Adrenal gland (tissue), 12 donors: Measurements from ENCODE around the gene HBG1. TPM values are rescaled to one million over a fixed set of nuclear protein-coding genes. Genes with fewer than 3 reads are reported as not detected.

Experiments
- DNase-seq, 7 donors: peaks; one replicate each; pipeline ENCODE4 v3.0.0-alpha.2; 2019 to 2020
- H3K27ac ChIP-seq, 5 donors: fragments of 200-600 bp; sonication (generic) in 4 of 5; 1 replicate in 3 of 5; 2 replicates in 2 of 5; pipeline versions ENCODE4 v1.5.1 to v1.8.0; 2016 to 2020; ENCODE audit warnings: mild to moderate bottlenecking in 1 of 5
- H3K27me3 ChIP-seq: fragments of 200-600 bp; 2 replicates; pipeline ENCODE4 v1.8.0; 2021
- H3K36me3 ChIP-seq, 2 donors: fragments of 200-600 bp; replicated peaks in 1 of 2; 1 replicate in 1 of 2; 2 replicates in 1 of 2; pipeline versions ENCODE4 v1.5.1 to v1.8.0; 2018 to 2022
- H3K4me1 ChIP-seq, 2 donors: fragments of 200-600 bp; replicated peaks in 1 of 2; 1 replicate in 1 of 2; 2 replicates in 1 of 2; pipeline versions ENCODE4 v1.5.1 to v1.8.0; 2018 to 2021
- H3K4me3 ChIP-seq, 4 donors: fragments of 200-600 bp; sonication (generic) in 3 of 4; one replicate each; pipeline ENCODE4 v1.5.1; 2016 to 2018
- H3K9me3 ChIP-seq, 3 donors: fragments of 200-600 bp; sonication (generic) in 1 of 3; replicated peaks in 1 of 3; 1 replicate in 2 of 3; 2 replicates in 1 of 3; pipeline versions ENCODE4 v1.5.1 to v1.8.0; 2016 to 2021
- POLR2A ChIP-seq, 2 donors: fragments of 450-650 bp; IDR thresholded peaks; one replicate each; pipeline ENCODE4 v1.6.1; 2017; ENCODE audit warnings: antibody characterized with exemption in 2 of 2, mild to moderate bottlenecking in 2 of 2, moderate library complexity in 1 of 2
- WGBS, 4 donors: extraction: QIAGEN DNeasy Blood & Tissue Kit in 2 of 4; methylation state at CpG; one replicate each; pipeline versions ENCODE4 v1.1.5 to v1.1.7; 2013 to 2017; 5-methylcytosine and 5-hydroxymethylcytosine counted together
- intact Hi-C, 2 donors: fragments of 100-400 bp; cut with DNase I; formaldehyde crosslinking; loops; one replicate each; pipeline versions ENCODE4 v1.14.1 to v1.15.0; 2022 to 2023
- polyA plus RNA-seq, 3 donors: library from polyadenylated mRNA; stranded (reverse); fragments of 200-250 nt in 2 of 3; fragments of 350-450 nt in 1 of 3; fragmentation: Illumina TruSeq in 1 of 3; extraction: RNeasy Lipid Tissue Mini Kit (QIAGEN cat#74804) in 1 of 3; gene quantifications; one replicate each; pipeline ENCODE4 v1.2.3, GENCODE V29; 2013 to 2014
- total RNA-seq, 9 donors: library from RNA; depleted of rRNA in 4 of 9; stranded (reverse); fragments of >200 nt in 4 of 9; fragments of 120-200 nt in 1 of 9; fragmentation: NEBNext Ultra II Directional in 1 of 9; extraction: Animal tissue kit (Norgen Biotek cat#: 25700) in 1 of 9; gene quantifications; one replicate each; pipeline versions ENCODE4 v1.1.0 to v1.2.4, GENCODE V29; 2013 to 2023
- TF ChIP-seq, protein P1 (sequence below), 6 experiments: fragments of 450-650 bp in 4 of 6; fragments of 200-600 bp in 2 of 6; sonication (generic) in 1 of 6; IDR thresholded peaks; 1 replicate in 5 of 6; 2 replicates in 1 of 6; pipeline versions ENCODE4 v1.5.1 to v1.8.0; 2016 to 2021; ENCODE audit warnings: antibody characterized with exemption in 6 of 6, mild to moderate bottlenecking in 2 of 6, moderate library complexity in 1 of 6
- donor health status: healthy with polysubstance abuse.
- donor health status: Bipolar disorder and iron deficiency.
- donor health status: DM: yes; HTN: yes; CAD: no.
- donor health status: DM: no; HTN: no; CAD: no.
- donor health status: DM: no; HTN: no; CAD: no.
- donor health status: DM: yes; HTN: yes; CAD: no.

Gene HBG1
- total and polyA plus RNA-seq, 12 donors = 3.6 to 22.7 (median 3.8) TPM; not detected in 9

DNA sequence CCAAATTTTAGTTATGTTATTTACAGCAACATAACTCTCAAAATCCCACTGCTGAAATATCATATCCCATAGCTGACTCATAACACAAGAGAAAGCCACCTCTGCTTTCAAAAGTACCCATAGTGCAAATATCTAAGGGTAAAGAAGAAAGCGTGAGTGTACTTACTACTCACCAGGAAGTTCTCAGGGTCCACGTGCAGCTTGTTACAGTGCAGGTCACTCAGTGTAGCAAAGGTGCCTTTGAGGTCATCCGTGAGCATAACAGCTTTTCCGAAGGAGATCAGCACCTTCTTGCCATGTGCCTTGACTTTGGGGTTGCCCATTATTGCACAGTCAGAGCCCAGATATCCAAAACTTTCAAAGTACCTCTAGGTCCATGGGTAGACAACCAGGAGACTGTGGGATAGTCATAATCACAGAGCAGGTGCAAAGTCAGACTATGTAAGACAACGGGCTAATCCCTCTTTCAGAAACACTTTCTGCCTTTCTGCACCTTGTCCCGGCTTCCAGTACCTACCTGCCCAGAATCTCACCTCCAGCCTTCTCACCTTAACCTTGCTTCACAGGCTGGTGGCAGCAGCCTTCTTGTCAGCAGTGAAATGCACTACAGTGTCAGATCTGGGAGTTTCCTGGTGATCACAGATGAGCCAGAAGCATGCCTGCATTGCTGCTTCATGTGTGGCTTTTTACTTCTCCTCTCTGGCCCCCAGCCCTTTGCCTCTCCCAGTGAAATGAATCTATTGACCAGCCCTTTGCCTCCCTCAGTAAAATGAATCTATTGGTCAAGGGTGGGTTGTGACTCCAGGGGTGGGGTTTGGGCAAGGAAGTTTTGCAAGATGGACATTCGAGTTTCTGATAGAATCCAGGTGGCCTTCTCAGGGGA, 6.5 kb downstream of the HBG1 start:
- intact Hi-C loops = no loop called here
- Histone ChIP-seq H3K27me3 (no peaks in the 10 kb centered on the region), H3K36me3 (no peaks in the 10 kb centered on the region), H3K4me1 (no peaks in the 10 kb centered on the region), H3K9me3 (no peaks in the 10 kb centered on the region), H3K4me3 (no peak overlapping the region), H3K27ac (no peak overlapping the region)
- DNase-seq = no peak
- 59 to 74% (median 66%) methylated on average over 7 of the region's 7 CpGs for WGBS, 4 donors
- TF ChIP-seq, protein P1, sequence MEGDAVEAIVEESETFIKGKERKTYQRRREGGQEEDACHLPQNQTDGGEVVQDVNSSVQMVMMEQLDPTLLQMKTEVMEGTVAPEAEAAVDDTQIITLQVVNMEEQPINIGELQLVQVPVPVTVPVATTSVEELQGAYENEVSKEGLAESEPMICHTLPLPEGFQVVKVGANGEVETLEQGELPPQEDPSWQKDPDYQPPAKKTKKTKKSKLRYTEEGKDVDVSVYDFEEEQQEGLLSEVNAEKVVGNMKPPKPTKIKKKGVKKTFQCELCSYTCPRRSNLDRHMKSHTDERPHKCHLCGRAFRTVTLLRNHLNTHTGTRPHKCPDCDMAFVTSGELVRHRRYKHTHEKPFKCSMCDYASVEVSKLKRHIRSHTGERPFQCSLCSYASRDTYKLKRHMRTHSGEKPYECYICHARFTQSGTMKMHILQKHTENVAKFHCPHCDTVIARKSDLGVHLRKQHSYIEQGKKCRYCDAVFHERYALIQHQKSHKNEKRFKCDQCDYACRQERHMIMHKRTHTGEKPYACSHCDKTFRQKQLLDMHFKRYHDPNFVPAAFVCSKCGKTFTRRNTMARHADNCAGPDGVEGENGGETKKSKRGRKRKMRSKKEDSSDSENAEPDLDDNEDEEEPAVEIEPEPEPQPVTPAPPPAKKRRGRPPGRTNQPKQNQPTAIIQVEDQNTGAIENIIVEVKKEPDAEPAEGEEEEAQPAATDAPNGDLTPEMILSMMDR (IDR thresholded peaks at IDR 0.05) = no peak
- no peak for TF ChIP-seq POLR2A (IDR thresholded peaks at IDR 0.05)

- Histone ChIP-seq H3K4me3 (no peak overlapping the region), H3K9me3 (no peaks in the 10 kb centered on the region), H3K4me1 (no peaks in the 10 kb centered on the region), H3K27me3 (no peaks in the 10 kb centered on the region), H3K36me3 (no peaks in the 10 kb centered on the region), H3K27ac (no peak overlapping the region)
- no peak for DNase-seq
- 56 to 80% (median 60%) methylated on average over 2 of the region's 2 CpGs for WGBS, 4 donors
- no peak for TF ChIP-seq POLR2A (IDR thresholded peaks at IDR 0.05)
- TF ChIP-seq, protein P1 (IDR thresholded peaks at IDR 0.05) = no peak
- intact Hi-C loops = no loop called here
Observed at GRCh38 chr11:5242208-5242607, 7.4 kb downstream of the HBG1 start.

DNA sequence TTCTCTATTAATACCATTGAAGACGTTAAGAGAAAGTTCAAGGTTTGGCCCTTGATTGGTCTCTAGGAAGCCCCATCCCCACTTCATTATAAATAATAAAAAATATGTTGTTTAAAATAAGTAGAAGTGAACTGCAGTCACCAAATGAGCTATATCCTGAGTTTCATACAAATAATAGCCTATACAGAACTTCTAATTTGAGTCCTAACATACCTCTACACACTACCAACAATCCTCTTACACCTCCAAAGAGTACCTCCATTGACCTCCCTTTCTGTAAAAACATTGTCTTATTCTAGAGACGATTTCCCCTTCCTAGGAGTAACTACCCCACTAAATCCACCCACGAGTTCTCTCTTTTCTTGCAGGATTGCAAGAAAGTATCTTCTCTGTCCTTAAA, 8.2 kb downstream of the HBG1 start:
- 40 to 59% (median 46%) methylated on average over 3 of the region's 3 CpGs for WGBS, 4 donors
- TF ChIP-seq POLR2A (IDR thresholded peaks at IDR 0.05) = no peak
- TF ChIP-seq, protein P1 (IDR thresholded peaks at IDR 0.05) = no peak

GRCh38 chr11:5240458-5240857, 9.2 kb downstream of the HBG1 start:
- Histone ChIP-seq H3K9me3 (no peaks in the 10 kb centered on the region), H3K4me3 (no peak overlapping the region), H3K27ac (no peak overlapping the region), H3K27me3 (no peaks in the 10 kb centered on the region), H3K36me3 (no peaks in the 10 kb centered on the region), H3K4me1 (no peaks in the 10 kb centered on the region)
- intact Hi-C loops = no loop called here
- no peak for DNase-seq
- 45 to 60% (median 54%) methylated on average over 2 of the region's 2 CpGs for WGBS, 4 donors
- TF ChIP-seq, protein P1 (IDR thresholded peaks at IDR 0.05) = no peak
- TF ChIP-seq POLR2A (IDR thresholded peaks at IDR 0.05) = no peak

More for the DNA sequence above, 8.2 kb downstream of the HBG1 start:
- no peak for DNase-seq
- H3K4me1 ChIP-seq = no peaks in the 10 kb centered on the region
- H3K36me3 ChIP-seq = no peaks in the 10 kb centered on the region
- H3K4me3 ChIP-seq = no peak overlapping the region
- no peaks in the 10 kb centered on the region for H3K27me3 ChIP-seq
- H3K27ac ChIP-seq = no peak overlapping the region
- H3K9me3 ChIP-seq = no peaks in the 10 kb centered on the region
- intact Hi-C loops = no loop called here
